Naive thymus-derived CD4-positive, alpha-beta T cell (primary cell): Measurements from ENCODE around the gene PLEKHM1. TPM values are rescaled to one million over a fixed set of nuclear protein-coding genes. Genes with fewer than 3 reads are reported as not detected.

Experiments
- ATAC-seq: fragments of 150-1000 bp; cut with Tn5 transposase; 2 replicates; pipeline ENCODE4 v1.10.0; 2021; ENCODE audit warnings: mild to moderate bottlenecking, moderate library complexity
- CTCF ChIA-PET: fragments of 350-600 bp; sonication (Branson Sonifier 250); formaldehyde crosslinking; loops from one replicate; lab custom pipeline; 2021; ENCODE audit warnings: antibody characterized with exemption; lab: Charles Lee
- POLR2A ChIA-PET: fragments of 350-600 bp; sonication (Branson Sonifier 250); formaldehyde crosslinking; loops from one replicate; lab custom pipeline; 2021; ENCODE audit warnings: antibody characterized with exemption, inconsistent platforms; lab: Charles Lee
- DNase-seq, 9 donors: peaks; one replicate each; pipeline versions ENCODE4 v3.0.0 to v3.0.0-alpha.2; 2020 to 2022; ENCODE audit warnings: mixed read lengths in 1 of 9
- H3K27ac ChIP-seq: one replicate; pipeline ENCODE4 v1.7.0; 2013; ENCODE audit warnings: mild to moderate bottlenecking, low read depth, low read length, moderate library complexity
- H3K27me3 ChIP-seq, 2 donors: one replicate each; pipeline ENCODE4 v1.7.0; 2013; ENCODE audit warnings: low read length in 2 of 2, mild to moderate bottlenecking in 2 of 2, moderate library complexity in 2 of 2; ENCODE audit not compliant: control insufficient read depth in 2 of 2, insufficient read depth in 2 of 2
- H3K36me3 ChIP-seq, 3 experiments: 1 replicate in 2 of 3; 2 replicates in 1 of 3; pipeline ENCODE4 v1.7.0; 2013; ENCODE audit warnings: low read length in 3 of 3, mild to moderate bottlenecking in 3 of 3, moderate library complexity in 1 of 3; ENCODE audit not compliant: insufficient read depth in 3 of 3, control insufficient read depth in 2 of 3
- H3K4me1 ChIP-seq, 2 donors: one replicate each; pipeline ENCODE4 v1.7.0; 2013; ENCODE audit warnings: low read length in 2 of 2, mild to moderate bottlenecking in 2 of 2, moderate library complexity in 1 of 2; ENCODE audit not compliant: control insufficient read depth in 2 of 2, insufficient read depth in 2 of 2
- H3K4me3 ChIP-seq: 2 replicates; pipeline ENCODE4 v1.7.0; 2013; ENCODE audit warnings: mild to moderate bottlenecking, low read length
- H3K9me3 ChIP-seq, 3 experiments: 1 replicate in 2 of 3; 2 replicates in 1 of 3; pipeline ENCODE4 v1.7.0; 2013; ENCODE audit warnings: low read length in 3 of 3; ENCODE audit not compliant: control insufficient read depth in 2 of 3
- H3K27ac Mint-ChIP-seq, 9 donors: one replicate each; pipeline ENCODE4 v1.8.0; 2020 to 2022; ENCODE audit warnings: mixed read lengths in 9 of 9, mild to moderate bottlenecking in 8 of 9, moderate library complexity in 5 of 9, inconsistent platforms in 2 of 9
- H3K27me3 Mint-ChIP-seq, 5 donors: one replicate each; pipeline ENCODE4 v1.8.0; 2021 to 2022; ENCODE audit warnings: mixed read lengths in 5 of 5, mild to moderate bottlenecking in 1 of 5
- H3K36me3 Mint-ChIP-seq, 5 donors: one replicate each; pipeline ENCODE4 v1.8.0; 2020 to 2022; ENCODE audit warnings: mixed read lengths in 5 of 5, mild to moderate bottlenecking in 3 of 5, inconsistent platforms in 1 of 5
- H3K4me1 Mint-ChIP-seq, 7 donors: one replicate each; pipeline ENCODE4 v1.8.0; 2020 to 2022; ENCODE audit warnings: mixed read lengths in 7 of 7, mild to moderate bottlenecking in 3 of 7, inconsistent platforms in 1 of 7
- H3K4me3 Mint-ChIP-seq, 10 donors: one replicate each; pipeline ENCODE4 v1.8.0; 2020 to 2022; ENCODE audit warnings: mild to moderate bottlenecking in 10 of 10, mixed read lengths in 10 of 10, moderate library complexity in 6 of 10, inconsistent platforms in 2 of 10
- H3K9me3 Mint-ChIP-seq, 11 donors: one replicate each; pipeline ENCODE4 v1.8.0; 2020 to 2022; ENCODE audit warnings: mixed read lengths in 11 of 11, mild to moderate bottlenecking in 4 of 11, inconsistent platforms in 1 of 11, moderate library complexity in 1 of 11
- intact Hi-C, 2 donors: fragments of 100-400 bp; cut with micrococcal nuclease; formaldehyde crosslinking; loops; one replicate each; pipeline ENCODE4 v1.15.1; 2023
- polyA plus RNA-seq, 2 donors: library from polyadenylated mRNA; unstranded; fragments of 300-500 nt; fragmentation: Illumina TruSeq; gene quantifications; one replicate each; pipeline ENCODE4 v1.2.3, GENCODE V29; 2021
- total RNA-seq, 6 experiments: library from RNA in 5 of 6; stranded (reverse) in 5 of 6; gene quantifications; 1 replicate in 5 of 6; 2 replicates in 1 of 6; pipeline ENCODE4 v1.2.3 and lab custom pipeline; 2021 to 2026

The PLEKHM1 gene
- total and polyA plus RNA-seq, 7 experiments from 2014 or later = 11.5 to 111 (median 76.3) TPM

DNA sequence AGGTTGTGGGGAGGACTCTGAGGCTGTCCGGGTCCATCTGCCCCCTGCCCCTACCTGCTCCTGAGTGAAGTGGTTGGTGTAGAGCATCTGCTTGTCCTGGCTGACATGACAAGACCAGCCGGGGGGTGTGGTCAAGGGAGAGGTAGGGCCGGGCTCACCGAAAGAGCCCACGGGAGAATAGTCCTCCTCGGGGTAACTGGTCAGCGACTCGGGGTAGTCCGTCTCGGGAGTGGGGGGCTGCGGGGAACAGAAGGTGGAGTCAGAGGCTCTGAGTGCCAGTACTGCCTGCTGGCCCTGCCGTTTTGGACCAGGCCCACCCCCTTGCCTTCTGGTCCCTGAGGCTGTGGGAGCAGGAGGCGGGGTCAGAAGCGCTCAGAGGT lies 85.7 kb downstream of the PLEKHM1 start:
- peak overlapping the region in 4 of 9 donors; percentile 21 to 76 (median 62) for H3K27ac Mint-ChIP-seq
- peaks cover 25 to 69% (median 33%) of the 10 kb centered on the region in 3 experiments for H3K36me3 ChIP-seq
- intact Hi-C loops = no loop called here

GRCh38 chr17:45403906-45404490 lies 86.5 kb downstream of the PLEKHM1 start:
- peaks cover 19 to 21% of the 10 kb centered on the region in 2 donors for H3K4me1 ChIP-seq
- CTCF ChIA-PET = no interaction called here
- Mint-ChIP-seq H3K36me3 (peaks cover 4 to 36% (median 19%) of the 10 kb centered on the region in 5 donors), H3K9me3 (no peaks in the 10 kb centered on the region), H3K4me3 (no peak overlapping the region), H3K27me3 (no peaks in the 10 kb centered on the region), H3K4me1 (peaks cover 21 to 35% (median 28%) of the 10 kb centered on the region in 7 donors), H3K27ac (peak overlapping the region in 6 of 9 donors; percentile 31 to 59 (median 40))
- H3K36me3 ChIP-seq = peaks cover 25 to 73% (median 33%) of the 10 kb centered on the region in 3 experiments
- POLR2A ChIA-PET = no interaction called here
- H3K27ac ChIP-seq = no peak overlapping the region
- H3K9me3 ChIP-seq = no peaks in the 10 kb centered on the region
- intact Hi-C loops = no loop called here
- DNase-seq = no peak
- H3K4me3 ChIP-seq = no peak overlapping the region
- H3K27me3 ChIP-seq = no peaks in the 10 kb centered on the region
- ATAC-seq = no peak

More for the DNA sequence above, 85.7 kb downstream of the PLEKHM1 start:
- ATAC-seq (no peak), DNase-seq (no peak)
- Mint-ChIP-seq H3K27me3 (no peaks in the 10 kb centered on the region), H3K9me3 (no peaks in the 10 kb centered on the region), H3K4me3 (no peak overlapping the region), H3K36me3 (peaks cover 4 to 29% (median 20%) of the 10 kb centered on the region in 5 donors), H3K4me1 (peaks cover 25 to 38% (median 35%) of the 10 kb centered on the region in 7 donors)
- H3K4me1 ChIP-seq = peaks cover 21 to 26% of the 10 kb centered on the region in 2 donors
- no peaks in the 10 kb centered on the region for H3K9me3 ChIP-seq
- POLR2A ChIA-PET = no interaction called here
- no peak overlapping the region for H3K4me3 ChIP-seq
- H3K27ac ChIP-seq = no peak overlapping the region
- H3K27me3 ChIP-seq = no peaks in the 10 kb centered on the region
- CTCF ChIA-PET = interaction anchor here (0.6 kb wide), 1 partner anchor 257 kb away, joined by 3 read pairs; the partner anchor contains the start of gene HEXIM1

DNA sequence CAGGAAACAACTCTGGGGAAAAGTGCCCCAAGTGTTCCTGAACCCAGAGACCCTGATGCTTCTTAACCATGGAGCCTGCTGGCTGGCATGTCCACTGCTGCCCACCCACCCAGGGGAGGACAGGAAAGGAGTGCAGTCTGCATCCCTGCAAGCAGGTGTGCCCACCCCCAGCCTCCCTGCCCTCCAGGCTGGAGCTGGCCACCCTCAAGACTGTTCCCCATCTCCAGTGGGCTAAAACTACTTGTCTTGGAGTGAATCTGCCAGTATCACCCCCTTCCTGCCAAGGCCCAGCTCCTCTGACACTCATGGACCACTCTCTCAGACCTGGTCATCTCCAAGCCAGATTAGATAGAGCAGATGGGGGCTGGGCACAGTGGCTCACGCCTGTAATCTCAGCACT lies 87.6 kb downstream of the PLEKHM1 start:
- ATAC-seq = no peak
- Histone ChIP-seq H3K27ac (no peak overlapping the region), H3K9me3 (no peaks in the 10 kb centered on the region)

DNA sequence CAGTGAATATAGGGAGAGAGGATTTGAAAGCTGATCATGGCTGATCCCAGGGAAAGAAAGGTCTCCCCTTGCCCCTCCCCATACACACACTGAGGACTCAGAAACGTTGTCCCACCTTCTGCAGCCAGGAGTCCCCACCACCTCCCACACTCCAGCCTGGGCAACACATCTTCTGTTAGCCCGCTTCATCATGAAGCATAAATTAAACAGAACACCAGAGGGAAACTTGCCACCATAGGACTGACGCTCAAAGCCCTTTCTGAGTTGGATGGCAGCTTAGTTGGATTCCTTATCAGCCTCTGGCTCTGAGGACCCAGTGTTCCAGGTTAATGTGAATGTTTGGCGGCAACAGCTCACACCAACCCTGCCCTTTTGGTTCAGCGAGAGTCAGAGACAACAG lies 91.7 kb downstream of the PLEKHM1 start:
- peak overlapping the region in 6 of 9 donors; percentile 28 to 72 (median 46) for H3K27ac Mint-ChIP-seq
- no peak overlapping the region for H3K4me3 Mint-ChIP-seq
- no peaks in the 10 kb centered on the region for H3K4me1 ChIP-seq
- H3K27me3 Mint-ChIP-seq = no peaks in the 10 kb centered on the region
- peaks cover 3 to 41% (median 19%) of the 10 kb centered on the region in 5 donors for H3K36me3 Mint-ChIP-seq
- ATAC-seq = no peak
- DNase-seq = no peak
- H3K27ac ChIP-seq = no peak overlapping the region
- intact Hi-C loops = no loop called here
- no peaks in the 10 kb centered on the region for H3K9me3 Mint-ChIP-seq
- peaks cover 23 to 100% (median 40%) of the 10 kb centered on the region in 3 experiments for H3K36me3 ChIP-seq
- H3K4me3 ChIP-seq = no peak overlapping the region
- no peaks in the 10 kb centered on the region for H3K27me3 ChIP-seq
- H3K4me1 Mint-ChIP-seq = peaks cover 0 to 13% (median 4%) of the 10 kb centered on the region in 7 donors
- CTCF ChIA-PET = interaction anchor here (0.6 to 1.1 kb wide), 2 partner anchors 122 to 180 kb away, joined by 4 to 5 read pairs; no protein-coding TSS in a partner anchor
- no peaks in the 10 kb centered on the region for H3K9me3 ChIP-seq
- POLR2A ChIA-PET = no interaction called here

More for the DNA sequence above, 87.6 kb downstream of the PLEKHM1 start:
- no peak for DNase-seq
- H3K27me3 ChIP-seq = no peaks in the 10 kb centered on the region
- intact Hi-C loops = no loop called here
- no peak overlapping the region for H3K4me3 Mint-ChIP-seq
- H3K27me3 Mint-ChIP-seq = no peaks in the 10 kb centered on the region
- peaks cover 28 to 84% (median 33%) of the 10 kb centered on the region in 3 experiments for H3K36me3 ChIP-seq
- peak overlapping the region in 4 of 9 donors; percentile 13 to 67 (median 43) for H3K27ac Mint-ChIP-seq
- POLR2A ChIA-PET = no interaction called here
- H3K9me3 Mint-ChIP-seq = no peaks in the 10 kb centered on the region
- peaks cover 8 to 10% of the 10 kb centered on the region in 2 donors for H3K4me1 ChIP-seq
- CTCF ChIA-PET = interaction anchor here (1.3 kb wide), 1 partner anchor 10 kb away, joined by 3 read pairs; no protein-coding TSS in a partner anchor
- H3K4me3 ChIP-seq = no peak overlapping the region
- peaks cover 10 to 24% (median 17%) of the 10 kb centered on the region in 7 donors for H3K4me1 Mint-ChIP-seq
- peaks cover 4 to 40% (median 14%) of the 10 kb centered on the region in 5 donors for H3K36me3 Mint-ChIP-seq

DNA sequence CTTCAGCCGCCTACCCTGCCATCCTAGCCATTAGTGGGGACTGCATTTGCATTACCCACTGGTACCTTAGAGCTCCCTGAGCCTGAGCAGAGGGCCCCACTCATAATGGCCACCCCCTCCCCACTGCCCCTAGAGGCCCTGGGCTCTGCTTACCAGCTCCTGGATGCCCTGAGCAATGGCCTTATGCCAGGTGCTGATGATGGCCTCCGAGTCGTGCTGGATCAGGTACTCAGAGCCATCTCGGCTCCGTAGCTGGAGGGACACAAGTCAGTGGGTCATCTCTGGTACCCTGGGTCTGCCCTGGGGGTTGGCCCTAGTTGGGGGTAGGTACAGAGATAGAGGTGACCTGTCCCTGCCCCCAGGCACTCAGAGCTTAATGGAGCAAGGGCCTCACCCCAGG lies 92.7 kb downstream of the PLEKHM1 start:
- no peak overlapping the region for H3K4me3 ChIP-seq
- ATAC-seq (no peak), DNase-seq (no peak)
- no peak overlapping the region for H3K27ac ChIP-seq
- H3K36me3 ChIP-seq = peaks cover 16 to 90% (median 30%) of the 10 kb centered on the region in 3 experiments
- no peaks in the 10 kb centered on the region for H3K27me3 ChIP-seq
- ChIA-PET POLR2A (interaction anchor here (1.0 to 1.3 kb wide), 2 partner anchors 149 to 249 kb away, joined by 3 read pairs; partner anchors contain the start of gene HEXIM1), CTCF (interaction anchor here (1.1 kb wide), 2 partner anchors 12 to 121 kb away, joined by 3 to 5 read pairs; no protein-coding TSS in a partner anchor)
- Mint-ChIP-seq H3K36me3 (peaks cover 3 to 41% (median 20%) of the 10 kb centered on the region in 5 donors), H3K27me3 (no peaks in the 10 kb centered on the region), H3K27ac (peak overlapping the region in 1 of 9 donors; percentile 34), H3K4me3 (no peak overlapping the region), H3K4me1 (peaks cover 0 to 18% (median 4%) of the 10 kb centered on the region in 7 donors), H3K9me3 (no peaks in the 10 kb centered on the region)
- H3K4me1 ChIP-seq = no peaks in the 10 kb centered on the region
- intact Hi-C loops = no loop called here
- H3K9me3 ChIP-seq = no peaks in the 10 kb centered on the region

GRCh38 chr17:45396496-45397205 lies 93.9 kb downstream of the PLEKHM1 start:
- CTCF ChIA-PET = interaction anchor here (0.6 to 0.9 kb wide), 3 partner anchors 15 to 119 kb away, joined by 3 read pairs; no protein-coding TSS in a partner anchor
- no peak overlapping the region for H3K27ac Mint-ChIP-seq
- no peaks in the 10 kb centered on the region for H3K27me3 Mint-ChIP-seq
- H3K9me3 Mint-ChIP-seq = no peaks in the 10 kb centered on the region
- Histone ChIP-seq H3K27me3 (no peaks in the 10 kb centered on the region), H3K9me3 (no peaks in the 10 kb centered on the region), H3K27ac (no peak overlapping the region), H3K4me3 (no peak overlapping the region), H3K36me3 (peaks cover 15 to 79% (median 22%) of the 10 kb centered on the region in 3 experiments), H3K4me1 (no peaks in the 10 kb centered on the region)
- H3K4me1 Mint-ChIP-seq = peaks cover 0 to 15% (median 4%) of the 10 kb centered on the region in 7 donors
- intact Hi-C loops = no loop called here
- POLR2A ChIA-PET = interaction anchor here (1.0 to 1.9 kb wide), 2 partner anchors 10 to 248 kb away, joined by 3 to 5 read pairs; partner anchors contain the start of gene HEXIM1
- H3K4me3 Mint-ChIP-seq = no peak overlapping the region
- no peak for DNase-seq
- H3K36me3 Mint-ChIP-seq = peaks cover 3 to 38% (median 16%) of the 10 kb centered on the region in 5 donors
- ATAC-seq = no peak
